ENCODE data around the gene MTMR1. TPM values are rescaled to one million over a fixed set of nuclear protein-coding genes. Genes with fewer than 3 reads are reported as not detected.

The MTMR1 gene
- total RNA-seq, 6 experiments from 2014 or later, result 9.0 to 20.6 (median 20.2) TPM

GRCh38 chrX:150773117-150773516 is 79.9 kb downstream of the MTMR1 start:
- TF ChIP-seq CTCF (IDR thresholded peaks at IDR 0.05), result no peak
- Mint-ChIP-seq H3K4me1 (ENCODE audit: low read depth) (no peaks in the 10 kb centered on the region), H3K36me3 (ENCODE audit: low read depth) (no peaks in the 10 kb centered on the region), H3K27ac (no peak overlapping the region), H3K27me3 (ENCODE audit: insufficient read depth) (no peaks in the 10 kb centered on the region; the same call in 1 of the 2 replicates), H3K9me3 (no peaks in the 10 kb centered on the region), H3K4me3 (no peak overlapping the region)
- no peak for DNase-seq

- no peak overlapping the region for H3K27ac Mint-ChIP-seq
- TF ChIP-seq CTCF (IDR thresholded peaks at IDR 0.05), result no peak
- no peaks in the 10 kb centered on the region for H3K9me3 Mint-ChIP-seq
- no peak for DNase-seq
- H3K36me3 Mint-ChIP-seq (ENCODE audit: low read depth), result no peaks in the 10 kb centered on the region
- no peaks in the 10 kb centered on the region; the same call in 1 of the 2 replicates for H3K27me3 Mint-ChIP-seq (ENCODE audit: insufficient read depth)
- no peak overlapping the region for H3K4me3 Mint-ChIP-seq
- no peaks in the 10 kb centered on the region for H3K4me1 Mint-ChIP-seq (ENCODE audit: low read depth)
These were observed 80.4 kb downstream of the MTMR1 start for GRCh38 chrX:150773634-150774033.

GRCh38 chrX:150774798-150775568 is 81.8 kb downstream of the MTMR1 start:
- peaks cover 8% of the 10 kb centered on the region for H3K4me1 Mint-ChIP-seq (ENCODE audit: low read depth)
- TF ChIP-seq CTCF (IDR thresholded peaks at IDR 0.05), result no peak

GRCh38 chrX:150775569-150776350 is 82.6 kb downstream of the MTMR1 start:
- Mint-ChIP-seq H3K4me3 (no peak overlapping the region), H3K27ac (no peak overlapping the region), H3K27me3 (ENCODE audit: insufficient read depth) (no peaks in the 10 kb centered on the region; the same call in 1 of the 2 replicates), H3K36me3 (ENCODE audit: low read depth) (no peaks in the 10 kb centered on the region), H3K4me1 (ENCODE audit: low read depth) (peaks cover 15% of the 10 kb centered on the region), H3K9me3 (no peaks in the 10 kb centered on the region)
- DNase-seq, result no peak
- no peak for TF ChIP-seq CTCF (IDR thresholded peaks at IDR 0.05)

More at GRCh38 chrX:150774798-150775568, 81.8 kb downstream of the MTMR1 start:
- no peaks in the 10 kb centered on the region for H3K36me3 Mint-ChIP-seq (ENCODE audit: low read depth)
- H3K27me3 Mint-ChIP-seq (ENCODE audit: insufficient read depth), result no peaks in the 10 kb centered on the region; the same call in 1 of the 2 replicates
- H3K4me3 Mint-ChIP-seq, result no peak overlapping the region
- DNase-seq, result no peak
- no peak overlapping the region for H3K27ac Mint-ChIP-seq
- no peaks in the 10 kb centered on the region for H3K9me3 Mint-ChIP-seq

GRCh38 chrX:150777328-150777992 is 84.3 kb downstream of the MTMR1 start:
- DNase-seq, result no peak
- Mint-ChIP-seq H3K27ac (no peak overlapping the region), H3K36me3 (ENCODE audit: low read depth) (no peaks in the 10 kb centered on the region), H3K9me3 (no peaks in the 10 kb centered on the region), H3K4me3 (no peak overlapping the region), H3K27me3 (ENCODE audit: insufficient read depth) (peaks cover 1% of the 10 kb centered on the region; the same call in 1 of the 2 replicates), H3K4me1 (ENCODE audit: low read depth) (peaks cover 15% of the 10 kb centered on the region)
- no peak for TF ChIP-seq CTCF (IDR thresholded peaks at IDR 0.05)

All from HFFc6 (cell line).